Fibroblast of mammary gland (primary cell): ENCODE measurements around the gene PIN4.

Experiments used
- DNase-seq: peaks from one replicate; pipeline ENCODE4 v3.0.0-alpha.2; 2010; ENCODE audit warnings: low read depth
- H3K4me3 ChIP-seq: 2 replicates; pipeline ENCODE4 v1.5.1; 2011; ENCODE audit warnings: low read depth, mild to moderate bottlenecking, low read length, moderate library complexity; ENCODE audit not compliant: control insufficient read depth
- CTCF ChIP-seq: conservative IDR thresholded peaks from 2 replicates; pipeline ENCODE4 v1.5.1; 2011; ENCODE audit warnings: low read depth, low read length, inconsistent platforms; ENCODE audit not compliant: control insufficient read depth, insufficient read depth

Gene PIN4

GRCh38 chrX:72181178-72182125, at the start of gene PIN4:
TSS of gene PIN4 (plus strand) at chrX:72181757. CDS start at chrX:72181786, 29 bp downstream.
- peak; percentile 96 for DNase-seq
- no peak for TF ChIP-seq CTCF
- peak within 1 kb of the TSS; percentile 89 for H3K4me3 ChIP-seq

- peak overlapping the region; percentile 29 for H3K4me3 ChIP-seq
- TF ChIP-seq CTCF, result no peak
- DNase-seq, result no peak
Measured at GRCh38 chrX:72132456-72132855, 49.1 kb upstream of the PIN4 start.

GRCh38 chrX:72133851-72134546, 47.6 kb upstream of the PIN4 start:
- H3K4me3 ChIP-seq, result no peak overlapping the region
- TF ChIP-seq CTCF, result no peak
- DNase-seq, result no peak

GRCh38 chrX:72137846-72138495, 43.6 kb upstream of the PIN4 start:
- no peak for TF ChIP-seq CTCF
- H3K4me3 ChIP-seq, result no peak overlapping the region
- DNase-seq, result no peak

GRCh38 chrX:72139538-72139937, 42.0 kb upstream of the PIN4 start:
- DNase-seq, result no peak
- TF ChIP-seq CTCF, result no peak
- H3K4me3 ChIP-seq, result no peak overlapping the region

GRCh38 chrX:72141372-72142004, 40.1 kb upstream of the PIN4 start:
- H3K4me3 ChIP-seq, result no peak overlapping the region
- TF ChIP-seq CTCF, result no peak
- DNase-seq, result no peak
